Glutamatergic neuron (in vitro differentiated cells): Measurements from ENCODE around the gene PPIF. TPM values are rescaled to one million over a fixed set of nuclear protein-coding genes. Genes with fewer than 3 reads are reported as not detected.

ENCODE experiments used
- DNase-seq: peaks from one replicate; pipeline ENCODE4 v3.0.0; 2022
- H3K27ac Mint-ChIP-seq: one replicate; pipeline ENCODE4 v1.8.0; 2020; ENCODE audit warnings: mild to moderate bottlenecking, mixed read lengths, inconsistent platforms; ENCODE audit not compliant: unreplicated experiment
- H3K27me3 Mint-ChIP-seq: one replicate; pipeline ENCODE4 v1.8.0; 2020; ENCODE audit warnings: mild to moderate bottlenecking, moderate library complexity, mixed read lengths, inconsistent platforms; ENCODE audit not compliant: unreplicated experiment
- H3K36me3 Mint-ChIP-seq: one replicate; pipeline ENCODE4 v1.8.0; 2020; ENCODE audit warnings: mild to moderate bottlenecking, mixed read lengths, inconsistent platforms; ENCODE audit not compliant: unreplicated experiment
- H3K4me1 Mint-ChIP-seq: one replicate; pipeline ENCODE4 v1.8.0; 2020; ENCODE audit warnings: mild to moderate bottlenecking, low read depth, mixed read lengths, inconsistent platforms; ENCODE audit not compliant: unreplicated experiment
- H3K4me3 Mint-ChIP-seq: one replicate; pipeline ENCODE4 v1.8.0; 2020; ENCODE audit warnings: mild to moderate bottlenecking, mixed read lengths, inconsistent platforms; ENCODE audit not compliant: unreplicated experiment
- H3K9me3 Mint-ChIP-seq: one replicate; pipeline ENCODE4 v1.8.0; 2020; ENCODE audit warnings: mild to moderate bottlenecking, moderate library complexity, mixed read lengths, inconsistent platforms; ENCODE audit not compliant: unreplicated experiment
- total RNA-seq: library from RNA; stranded (reverse); fragmentation: NEBNext Ultra II Directional; extraction: Animal tissue kit (Norgen Biotek cat#: 25700); gene quantifications from one replicate; pipeline ENCODE4 v1.2.1, GENCODE V29; 2021; ENCODE audit not compliant: unreplicated experiment
- TF ChIP-seq, protein P1 (sequence below): fragments of 200-600 bp; sonication (generic); IDR thresholded peaks from one replicate; pipeline ENCODE4 v1.5.0; 2021; ENCODE audit not compliant: partially characterized antibody, unreplicated experiment

PPIF gene
- total RNA-seq, 1 donor from 2014 or later = 24.2 TPM

DNA sequence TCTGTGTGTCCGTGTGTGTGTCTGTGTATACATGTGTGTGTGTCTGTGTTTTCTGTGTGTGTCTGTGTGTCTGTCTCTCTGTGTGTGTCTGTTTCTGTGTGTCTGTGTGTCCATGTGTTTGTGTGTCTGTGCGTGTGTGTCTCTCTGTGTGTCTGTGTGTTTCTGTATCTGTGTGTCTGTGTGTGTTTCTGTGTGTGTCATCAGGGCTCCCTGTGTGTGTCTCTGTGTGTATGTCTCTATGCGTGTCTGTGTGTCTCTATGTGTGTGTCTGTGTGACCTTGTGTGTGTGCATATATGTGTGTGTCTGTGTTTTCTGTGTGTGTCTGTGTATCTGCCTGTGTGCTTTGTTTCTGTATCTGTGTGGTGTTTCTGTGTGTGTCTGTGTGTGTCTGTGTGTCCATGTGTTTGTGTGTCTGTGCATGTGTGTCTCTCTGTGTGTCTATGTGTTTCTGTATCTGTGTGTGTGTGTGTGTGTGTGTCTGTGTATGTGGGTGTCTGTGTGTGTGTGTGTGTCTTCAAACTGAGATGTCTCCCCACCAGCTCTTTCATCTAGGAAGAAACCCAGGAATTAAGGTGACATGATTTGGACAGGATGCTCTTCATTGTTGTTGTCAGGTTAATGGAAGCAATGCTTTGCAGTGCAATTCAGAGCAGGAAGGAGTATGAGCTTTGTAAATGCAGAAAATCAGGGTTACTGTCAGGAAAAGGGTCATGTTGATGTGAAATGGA lies 20.7 kb upstream of the PPIF start:
- Mint-ChIP-seq H3K4me1 (peaks cover 8% of the 10 kb centered on the region), H3K27ac (no peak overlapping the region), H3K4me3 (no peak overlapping the region), H3K27me3 (no peaks in the 10 kb centered on the region), H3K36me3 (no peaks in the 10 kb centered on the region), H3K9me3 (peaks cover 5% of the 10 kb centered on the region)
- no peak for DNase-seq
- TF ChIP-seq, protein P1, sequence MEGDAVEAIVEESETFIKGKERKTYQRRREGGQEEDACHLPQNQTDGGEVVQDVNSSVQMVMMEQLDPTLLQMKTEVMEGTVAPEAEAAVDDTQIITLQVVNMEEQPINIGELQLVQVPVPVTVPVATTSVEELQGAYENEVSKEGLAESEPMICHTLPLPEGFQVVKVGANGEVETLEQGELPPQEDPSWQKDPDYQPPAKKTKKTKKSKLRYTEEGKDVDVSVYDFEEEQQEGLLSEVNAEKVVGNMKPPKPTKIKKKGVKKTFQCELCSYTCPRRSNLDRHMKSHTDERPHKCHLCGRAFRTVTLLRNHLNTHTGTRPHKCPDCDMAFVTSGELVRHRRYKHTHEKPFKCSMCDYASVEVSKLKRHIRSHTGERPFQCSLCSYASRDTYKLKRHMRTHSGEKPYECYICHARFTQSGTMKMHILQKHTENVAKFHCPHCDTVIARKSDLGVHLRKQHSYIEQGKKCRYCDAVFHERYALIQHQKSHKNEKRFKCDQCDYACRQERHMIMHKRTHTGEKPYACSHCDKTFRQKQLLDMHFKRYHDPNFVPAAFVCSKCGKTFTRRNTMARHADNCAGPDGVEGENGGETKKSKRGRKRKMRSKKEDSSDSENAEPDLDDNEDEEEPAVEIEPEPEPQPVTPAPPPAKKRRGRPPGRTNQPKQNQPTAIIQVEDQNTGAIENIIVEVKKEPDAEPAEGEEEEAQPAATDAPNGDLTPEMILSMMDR = no peak

DNA sequence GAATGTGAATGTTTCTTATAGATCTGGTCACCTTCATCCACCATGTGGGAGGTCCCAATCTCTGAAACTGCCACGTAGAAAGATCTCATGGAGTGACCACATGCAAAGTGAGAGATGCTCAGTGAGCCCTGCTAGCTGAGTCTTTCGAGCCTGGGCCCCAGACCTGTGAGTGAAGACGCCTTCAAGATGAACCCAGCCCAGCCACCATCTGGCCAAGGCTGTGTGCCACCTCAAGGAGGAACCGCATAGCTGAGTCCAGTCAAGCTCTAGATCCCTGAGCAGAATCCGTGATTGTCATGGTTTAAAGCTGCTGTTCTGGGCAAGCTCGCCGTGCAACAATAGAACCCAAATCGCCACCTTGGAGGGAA lies 20.2 kb upstream of the PPIF start:
- Mint-ChIP-seq H3K36me3 (no peaks in the 10 kb centered on the region), H3K27me3 (no peaks in the 10 kb centered on the region)

DNA sequence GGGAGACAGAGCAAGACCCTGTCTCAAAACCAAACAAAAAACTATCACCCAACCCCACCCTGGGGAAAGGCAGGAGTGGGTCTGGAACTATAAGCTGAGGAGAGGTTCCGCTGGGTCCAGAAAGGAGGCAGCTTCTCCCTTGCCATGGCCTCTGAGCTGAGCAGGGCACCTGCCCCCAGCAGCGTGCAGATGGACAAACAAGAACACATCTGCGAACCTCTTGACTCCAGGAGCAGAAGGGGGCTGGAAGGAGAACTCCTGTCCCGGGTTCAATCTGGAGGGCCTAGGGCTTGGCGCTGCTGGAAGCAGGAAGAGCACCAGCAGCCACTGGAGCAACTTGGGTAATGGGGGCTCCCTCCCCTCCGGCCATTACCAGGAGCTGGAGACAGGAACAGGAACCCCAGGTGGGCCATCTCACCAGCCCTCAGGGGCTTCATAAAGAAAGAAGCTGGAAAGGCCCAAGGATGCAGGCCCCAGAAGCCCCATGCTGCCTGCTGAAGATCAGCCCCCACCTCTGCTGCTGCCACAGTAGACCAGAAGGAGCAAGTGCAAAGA lies 19.0 kb upstream of the PPIF start:
- TF ChIP-seq, protein P1 = no peak
- no peak for DNase-seq
- no peaks in the 10 kb centered on the region for H3K9me3 Mint-ChIP-seq
- peaks cover 3% of the 10 kb centered on the region for H3K4me1 Mint-ChIP-seq
- H3K36me3 Mint-ChIP-seq = no peaks in the 10 kb centered on the region
- no peaks in the 10 kb centered on the region for H3K27me3 Mint-ChIP-seq
- no peak overlapping the region for H3K4me3 Mint-ChIP-seq
- H3K27ac Mint-ChIP-seq = no peak overlapping the region

More for the DNA sequence above, 20.2 kb upstream of the PPIF start:
- TF ChIP-seq, protein P1 = no peak
- DNase-seq = no peak
- Mint-ChIP-seq H3K27ac (no peak overlapping the region), H3K4me1 (peaks cover 8% of the 10 kb centered on the region), H3K9me3 (peaks cover 5% of the 10 kb centered on the region), H3K4me3 (no peak overlapping the region)

DNA sequence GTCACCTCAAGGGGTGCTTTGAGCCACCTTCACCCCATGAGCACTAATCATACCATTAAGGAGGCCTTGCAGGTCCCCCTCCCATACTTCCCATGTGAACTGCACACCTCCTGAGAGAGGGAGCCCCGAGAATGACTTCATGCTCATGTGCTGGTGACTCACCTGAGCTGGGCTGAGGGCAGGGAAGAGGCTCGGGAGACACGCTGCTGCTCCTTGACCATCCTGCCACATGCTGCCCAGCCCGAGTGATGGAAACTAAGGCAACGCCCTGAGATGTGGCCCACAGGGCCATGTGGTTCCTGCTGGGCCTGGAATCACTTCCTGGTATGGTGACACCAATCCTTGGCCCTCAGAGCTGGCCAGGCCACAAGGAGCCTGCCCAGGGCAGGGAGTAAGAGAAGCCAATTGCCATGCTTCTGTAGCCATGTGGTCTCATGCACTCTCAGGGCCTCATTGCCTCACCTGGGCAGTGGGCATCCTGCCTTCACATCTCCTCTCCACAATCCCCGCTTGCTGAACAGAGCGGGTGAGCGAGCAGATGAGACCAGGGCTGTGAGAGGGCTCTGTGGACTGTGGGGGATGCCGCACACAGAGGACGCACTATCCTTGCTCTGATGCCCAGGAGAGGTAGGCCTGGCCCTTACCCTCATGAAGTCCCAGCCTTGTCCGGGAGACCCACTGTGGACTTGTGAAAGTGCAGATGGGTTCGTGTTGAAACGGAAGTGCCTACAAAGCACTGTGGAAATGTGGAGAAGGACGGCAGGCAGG lies 18.3 kb upstream of the PPIF start:
- no peaks in the 10 kb centered on the region for H3K9me3 Mint-ChIP-seq
- no peak for DNase-seq
- no peak overlapping the region for H3K4me3 Mint-ChIP-seq
- H3K27ac Mint-ChIP-seq = no peak overlapping the region
- TF ChIP-seq, protein P1 = no peak
- H3K27me3 Mint-ChIP-seq = no peaks in the 10 kb centered on the region
- H3K4me1 Mint-ChIP-seq = no peaks in the 10 kb centered on the region
- no peaks in the 10 kb centered on the region for H3K36me3 Mint-ChIP-seq

DNA sequence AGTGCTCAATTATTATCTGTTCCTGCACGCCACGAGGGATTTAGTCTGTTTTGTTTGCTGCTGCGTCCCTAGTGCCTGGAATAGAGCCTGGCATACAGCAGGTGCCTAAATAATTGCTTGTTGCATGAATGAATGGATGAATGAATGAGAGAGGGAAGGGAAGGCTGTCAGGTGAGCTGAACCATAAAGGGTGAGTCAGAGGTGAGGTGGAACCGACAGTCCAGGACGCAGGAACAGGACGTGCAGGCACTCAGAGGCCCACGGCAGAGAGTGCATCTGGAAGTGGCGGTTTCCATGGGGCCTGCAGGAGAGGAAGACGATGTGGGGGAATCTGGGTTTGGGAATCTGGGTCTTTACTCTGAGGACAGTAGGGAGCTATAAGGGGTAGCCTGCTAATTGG lies 17.7 kb upstream of the PPIF start:
- DNase-seq = no peak
- no peak overlapping the region for H3K4me3 Mint-ChIP-seq
- TF ChIP-seq, protein P1 = no peak
- H3K27ac Mint-ChIP-seq = no peak overlapping the region
- H3K27me3 Mint-ChIP-seq = no peaks in the 10 kb centered on the region
- H3K36me3 Mint-ChIP-seq = no peaks in the 10 kb centered on the region
- H3K4me1 Mint-ChIP-seq = no peaks in the 10 kb centered on the region
- no peaks in the 10 kb centered on the region for H3K9me3 Mint-ChIP-seq
